HUES6 (cell line): ENCODE data around the gene FER1L5.
A peak's percentile ranks its signal among the peaks of the same experiment; 100 is the strongest.

Experiments
- H3K27ac ChIP-seq: 2 replicates; pipeline ENCODE4 v1.7.0; 2013; ENCODE audit warnings: low read depth, mild to moderate bottlenecking, low read length, inconsistent platforms
- H3K27me3 ChIP-seq: 2 replicates; pipeline ENCODE4 v1.6.1; 2013; ENCODE audit warnings: low read length; ENCODE audit not compliant: control insufficient read depth, insufficient read depth
- H3K36me3 ChIP-seq: 2 replicates; pipeline ENCODE4 v1.6.1; 2013; ENCODE audit warnings: low read length; ENCODE audit not compliant: control insufficient read depth, insufficient read depth
- H3K4me1 ChIP-seq: 2 replicates; pipeline ENCODE4 v1.6.1; 2013; ENCODE audit warnings: low read length; ENCODE audit not compliant: control insufficient read depth, insufficient read depth
- H3K4me3 ChIP-seq: 2 replicates; pipeline ENCODE4 v1.5.1; 2013; ENCODE audit warnings: low read depth, low read length
- H3K9ac ChIP-seq: one replicate; pipeline ENCODE4 v1.6.1; 2013; ENCODE audit warnings: mild to moderate bottlenecking, low read length
- H3K9me3 ChIP-seq: 2 replicates; pipeline ENCODE4 v1.6.1; 2013; ENCODE audit warnings: low read depth, low read length; ENCODE audit not compliant: control insufficient read depth, insufficient read depth

Gene FER1L5

DNA sequence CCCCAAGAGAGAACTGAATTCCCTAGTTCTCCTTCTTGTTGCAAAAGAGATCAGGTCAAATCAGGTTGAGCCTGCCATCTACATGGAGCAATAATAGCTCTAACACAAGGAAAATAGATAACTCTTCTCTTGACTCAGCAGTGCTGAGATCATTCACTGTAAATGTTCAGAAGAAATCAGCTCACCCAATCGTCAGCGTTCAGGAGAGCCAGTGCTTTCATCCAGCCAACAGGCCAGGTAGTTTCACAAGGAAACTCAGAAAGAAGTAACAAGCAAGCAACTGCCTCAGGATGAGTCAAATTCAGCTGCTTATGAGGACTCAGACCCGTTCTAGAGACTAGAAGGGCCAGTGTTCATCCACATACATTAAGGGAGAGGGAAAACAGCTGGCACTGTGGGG, 91.4 kb downstream of the FER1L5 start:
- H3K27ac ChIP-seq, result no peak overlapping the region
- peaks cover 72% of the 10 kb centered on the region for H3K36me3 ChIP-seq
- H3K9ac ChIP-seq, result no peak overlapping the region
- no peak overlapping the region for H3K4me3 ChIP-seq
- peaks cover under 1% of the 10 kb centered on the region; the same call in 1 of the 2 replicates for H3K4me1 ChIP-seq
- H3K27me3 ChIP-seq, result no peaks in the 10 kb centered on the region
- H3K9me3 ChIP-seq, result no peaks in the 10 kb centered on the region

GRCh38 chr2:96734880-96735583, 92.5 kb downstream of the FER1L5 start:
- Histone ChIP-seq H3K27ac (no peak overlapping the region), H3K4me3 (no peak overlapping the region), H3K4me1 (peaks cover 3% of the 10 kb centered on the region), H3K9ac (no peak overlapping the region), H3K27me3 (no peaks in the 10 kb centered on the region), H3K36me3 (peaks cover 69% of the 10 kb centered on the region), H3K9me3 (no peaks in the 10 kb centered on the region)

DNA sequence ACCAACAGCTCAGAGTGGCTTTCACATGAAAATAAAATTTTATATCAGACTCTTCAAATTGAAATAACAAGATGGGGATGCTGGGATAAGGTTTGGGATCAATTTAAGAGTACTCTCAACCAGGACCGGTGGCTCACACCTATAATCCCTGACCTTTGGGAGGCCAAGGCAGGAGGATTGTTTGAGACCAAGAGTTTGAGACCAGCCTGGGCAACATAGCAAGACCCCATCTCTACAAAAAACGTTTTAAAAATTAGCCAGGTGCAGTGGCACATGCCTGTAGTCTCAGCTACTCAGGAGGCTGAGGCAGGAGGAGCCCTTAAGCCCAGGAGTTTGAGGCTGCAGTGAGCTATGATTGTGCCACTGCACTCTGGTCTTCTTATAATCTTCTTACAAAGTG, 94.7 kb downstream of the FER1L5 start:
- Histone ChIP-seq H3K27ac (no peak overlapping the region), H3K36me3 (peaks cover 48% of the 10 kb centered on the region), H3K27me3 (no peaks in the 10 kb centered on the region), H3K4me3 (no peak overlapping the region), H3K9ac (no peak overlapping the region), H3K9me3 (no peaks in the 10 kb centered on the region), H3K4me1 (peaks cover 3% of the 10 kb centered on the region)

GRCh38 chr2:96737831-96738230, 95.3 kb downstream of the FER1L5 start:
- H3K27ac ChIP-seq, result no peak overlapping the region

GRCh38 chr2:96739076-96739632, 96.6 kb downstream of the FER1L5 start:
- H3K36me3 ChIP-seq, result peaks cover 34% of the 10 kb centered on the region
- peak overlapping the region; percentile 56; the same call in 1 of the 2 replicates for H3K27ac ChIP-seq
- H3K4me3 ChIP-seq, result peak overlapping the region; percentile 97
- no peaks in the 10 kb centered on the region for H3K9me3 ChIP-seq
- peak overlapping the region; percentile 84 for H3K9ac ChIP-seq
- H3K27me3 ChIP-seq, result no peaks in the 10 kb centered on the region
- peaks cover 3% of the 10 kb centered on the region for H3K4me1 ChIP-seq

More at GRCh38 chr2:96737831-96738230, 95.3 kb downstream of the FER1L5 start:
- Histone ChIP-seq H3K4me1 (peaks cover 3% of the 10 kb centered on the region), H3K9ac (no peak overlapping the region), H3K36me3 (peaks cover 47% of the 10 kb centered on the region), H3K4me3 (no peak overlapping the region), H3K9me3 (no peaks in the 10 kb centered on the region), H3K27me3 (no peaks in the 10 kb centered on the region)

DNA sequence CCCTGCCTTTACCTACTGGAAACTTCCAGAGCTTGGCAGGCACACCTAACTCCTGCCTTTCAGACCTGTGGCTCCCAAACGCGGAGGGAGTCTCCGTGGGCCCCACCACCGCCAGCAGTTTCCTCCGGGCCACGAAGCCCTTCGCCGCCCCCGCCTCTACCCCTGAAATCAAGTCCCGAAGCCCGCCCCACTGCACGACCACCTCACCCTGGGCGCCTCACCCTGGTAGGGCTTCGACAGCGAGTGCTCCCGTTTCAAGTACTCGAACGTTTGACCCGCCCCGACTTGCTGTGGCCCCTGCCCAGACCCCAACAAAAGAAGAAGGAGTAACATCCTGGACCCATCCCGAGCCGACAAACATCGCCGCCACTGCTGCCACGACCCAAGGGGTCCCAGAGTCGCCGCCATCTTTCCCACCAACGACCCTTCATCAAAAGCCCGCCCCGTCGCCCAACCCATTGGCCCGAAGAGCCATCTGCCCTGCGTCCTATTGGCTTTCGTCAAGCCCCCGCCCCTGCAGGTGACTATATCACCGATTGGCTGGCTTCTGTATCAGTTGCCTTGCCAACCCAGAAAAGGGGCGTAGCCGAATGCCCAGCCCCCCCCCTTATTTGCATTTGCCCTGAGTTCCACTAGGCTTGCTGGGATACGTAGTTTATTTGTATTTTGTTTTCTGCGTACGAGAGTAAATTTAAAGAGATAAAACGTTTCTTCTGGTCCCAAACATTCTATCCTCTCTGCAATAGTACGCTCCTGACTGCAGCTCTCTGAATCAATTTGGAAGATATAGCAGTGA, 97.3 kb downstream of the FER1L5 start, which contains the start of gene LMAN2L:
LMAN2L (minus strand) TSS at position 432 of the 796 bp plus-strand sequence; CDS start at position 408, 24 bp downstream.
- Histone ChIP-seq H3K4me1 (peaks cover 3% of the 10 kb centered on the region), H3K36me3 (peaks cover 27% of the 10 kb centered on the region), H3K4me3 (peak within 1 kb of the TSS; percentile 97), H3K27me3 (no peaks in the 10 kb centered on the region), H3K27ac (peak within 1 kb of the TSS; percentile 56; the same call in 1 of the 2 replicates), H3K9ac (peak within 1 kb of the TSS; percentile 84), H3K9me3 (no peaks in the 10 kb centered on the region)

- Histone ChIP-seq H3K4me3 (no peak overlapping the region), H3K4me1 (no peaks in the 10 kb centered on the region), H3K9me3 (no peaks in the 10 kb centered on the region), H3K27ac (no peak overlapping the region), H3K36me3 (no peaks in the 10 kb centered on the region), H3K27me3 (no peaks in the 10 kb centered on the region), H3K9ac (no peak overlapping the region)
Measured at GRCh38 chr2:96747061-96747617, 104.6 kb downstream of the FER1L5 start.

DNA sequence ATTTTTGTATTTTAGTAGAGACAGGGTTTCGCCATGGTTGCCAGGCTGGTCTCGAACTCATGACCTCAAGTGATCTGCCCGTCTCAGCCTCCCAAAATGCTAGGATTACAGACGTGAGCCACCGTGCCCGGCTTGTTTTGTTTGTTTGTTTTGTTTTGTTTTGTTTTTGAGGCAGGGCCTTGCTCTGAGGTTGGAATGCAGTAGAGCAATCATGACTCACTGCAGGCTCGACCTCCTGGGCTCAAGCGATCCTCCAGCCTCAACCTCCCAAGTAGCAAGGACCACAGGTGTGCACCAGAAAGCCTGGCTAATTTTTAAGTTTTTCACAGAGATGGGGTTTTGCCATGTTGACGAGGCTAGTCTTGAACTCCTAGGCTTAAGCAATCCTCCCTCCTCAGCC, 109.2 kb downstream of the FER1L5 start:
- no peak overlapping the region for H3K4me3 ChIP-seq
- no peak overlapping the region for H3K27ac ChIP-seq
- H3K9ac ChIP-seq, result no peak overlapping the region
- H3K27me3 ChIP-seq, result no peaks in the 10 kb centered on the region
- H3K4me1 ChIP-seq, result no peaks in the 10 kb centered on the region
- H3K36me3 ChIP-seq, result no peaks in the 10 kb centered on the region
- no peaks in the 10 kb centered on the region for H3K9me3 ChIP-seq

GRCh38 chr2:96753661-96754282, 111.2 kb downstream of the FER1L5 start:
- Histone ChIP-seq H3K27me3 (no peaks in the 10 kb centered on the region), H3K4me1 (peaks cover under 1% of the 10 kb centered on the region; the same call in 1 of the 2 replicates), H3K9me3 (no peaks in the 10 kb centered on the region), H3K4me3 (no peak overlapping the region), H3K36me3 (no peaks in the 10 kb centered on the region), H3K27ac (no peak overlapping the region), H3K9ac (no peak overlapping the region)

- H3K36me3 ChIP-seq, result no peaks in the 10 kb centered on the region
- no peaks in the 10 kb centered on the region for H3K9me3 ChIP-seq
- H3K27ac ChIP-seq, result no peak overlapping the region
- no peak overlapping the region for H3K9ac ChIP-seq
- H3K4me3 ChIP-seq, result no peak overlapping the region
- no peaks in the 10 kb centered on the region for H3K27me3 ChIP-seq
- peaks cover 6% of the 10 kb centered on the region for H3K4me1 ChIP-seq
Measured at GRCh38 chr2:96754317-96754716, 111.8 kb downstream of the FER1L5 start.
